Neuronal stem cell (in vitro differentiated cells): ENCODE measurements around the gene MEX3A.
A peak's percentile ranks its signal among the peaks of the same experiment; 100 is the strongest.

Experiments used
- DNase-seq: peaks from one replicate; pipeline ENCODE4 v3.0.0-alpha.2; 2013; ENCODE audit warnings: low spot score
- H2AFZ ChIP-seq: one replicate; pipeline ENCODE4 v1.6.1; 2013; ENCODE audit warnings: mild to moderate bottlenecking, low read length, inconsistent platforms
- H2AK5ac ChIP-seq: 2 replicates; pipeline ENCODE4 v1.6.1; 2013; ENCODE audit warnings: low read depth, mild to moderate bottlenecking, inconsistent platforms, low read length, moderate library complexity, mixed read lengths
- H2BK120ac ChIP-seq: 2 replicates; pipeline ENCODE4 v1.6.1; 2013; ENCODE audit warnings: low read depth, mild to moderate bottlenecking, inconsistent platforms, low read length, moderate library complexity, mixed read lengths
- H2BK12ac ChIP-seq: one replicate; pipeline ENCODE4 v1.6.1; 2013; ENCODE audit warnings: low read length, inconsistent platforms
- H2BK15ac ChIP-seq: 2 replicates; pipeline ENCODE4 v1.6.1; 2013; ENCODE audit warnings: mild to moderate bottlenecking, low read length, inconsistent platforms, mixed read lengths
- H2BK5ac ChIP-seq: one replicate; pipeline ENCODE4 v1.6.1; 2013; ENCODE audit warnings: inconsistent platforms, mild to moderate bottlenecking, low read length, moderate library complexity
- H3K14ac ChIP-seq: one replicate; pipeline ENCODE4 v1.6.1; 2013; ENCODE audit warnings: low read length, inconsistent platforms
- H3K18ac ChIP-seq: 2 replicates; pipeline ENCODE4 v1.6.1; 2013; ENCODE audit warnings: low read length, inconsistent platforms
- H3K23ac ChIP-seq: 2 replicates; pipeline ENCODE4 v1.6.1; 2013; ENCODE audit warnings: low read depth, mild to moderate bottlenecking, mixed read lengths, low read length, inconsistent platforms; ENCODE audit not compliant: poor library complexity
- H3K27ac ChIP-seq: replicated peaks from 3 replicates; pipeline ENCODE4 v1.5.1; 2013; ENCODE audit warnings: low read length, inconsistent platforms
- H3K27me3 ChIP-seq, 3 experiments: 2 replicates each; pipeline ENCODE4 v1.6.1; 2013; ENCODE audit warnings: low read length in 3 of 3, mild to moderate bottlenecking in 2 of 3, inconsistent platforms in 1 of 3, low read depth in 1 of 3, mixed read lengths in 1 of 3, moderate library complexity in 1 of 3; ENCODE audit not compliant: control insufficient read depth in 3 of 3, insufficient read depth in 3 of 3
- H3K36me3 ChIP-seq, 2 donors: replicated peaks in 1 of 2; 2 replicates each; pipeline ENCODE4 v1.6.1; 2013; ENCODE audit warnings: low read length in 2 of 2; ENCODE audit not compliant: control insufficient read depth in 2 of 2, insufficient read depth in 2 of 2
- H3K4ac ChIP-seq: 2 replicates; pipeline ENCODE4 v1.6.1; 2013; ENCODE audit warnings: inconsistent platforms, mild to moderate bottlenecking, low read length, moderate library complexity
- H3K4me1 ChIP-seq, 2 donors: 1 replicate in 1 of 2; 2 replicates in 1 of 2; pipeline ENCODE4 v1.6.1; 2013; ENCODE audit warnings: low read length in 2 of 2, low read depth in 1 of 2; ENCODE audit not compliant: control insufficient read depth in 2 of 2, insufficient read depth in 1 of 2
- H3K4me2 ChIP-seq: one replicate; pipeline ENCODE4 v1.6.1; 2013; ENCODE audit warnings: mild to moderate bottlenecking, low read length, inconsistent platforms; ENCODE audit not compliant: insufficient read depth, poor library complexity, severe bottlenecking
- H3K4me3 ChIP-seq, 2 donors: 2 replicates each; pipeline ENCODE4 v1.5.1; 2013; ENCODE audit warnings: low read length in 2 of 2, mild to moderate bottlenecking in 2 of 2, inconsistent platforms in 1 of 2, moderate library complexity in 1 of 2
- H3K79me1 ChIP-seq: one replicate; pipeline ENCODE4 v1.6.1; 2013; ENCODE audit warnings: low read depth, mild to moderate bottlenecking, inconsistent platforms, low read length, moderate library complexity
- H3K9ac ChIP-seq: one replicate; pipeline ENCODE4 v1.6.1; 2013; ENCODE audit warnings: mild to moderate bottlenecking, low read depth, low read length, inconsistent platforms; ENCODE audit not compliant: poor library complexity
- H3K9me3 ChIP-seq, 2 donors: replicated peaks in 1 of 2; 2 replicates each; pipeline versions ENCODE3 to v1.6.1; 2013; ENCODE audit warnings: low read length in 2 of 2, mild to moderate bottlenecking in 2 of 2, inconsistent platforms in 1 of 2, low read depth in 1 of 2, mixed read lengths in 1 of 2, moderate library complexity in 1 of 2; ENCODE audit not compliant: control insufficient read depth in 2 of 2, insufficient read depth in 1 of 2
- H4K8ac ChIP-seq: one replicate; pipeline ENCODE4 v1.6.1; 2013; ENCODE audit warnings: low read depth, mild to moderate bottlenecking, inconsistent platforms, low read length, moderate library complexity
- H4K91ac ChIP-seq: one replicate; pipeline ENCODE4 v1.6.1; 2013; ENCODE audit warnings: low read length, low read depth, mild to moderate bottlenecking, inconsistent platforms; ENCODE audit not compliant: poor library complexity
- WGBS, 2 donors: extraction: QIAGEN DNeasy Blood & Tissue Kit; methylation state at CpG; one replicate each; pipeline ENCODE4 v1.1.7; 2013; ENCODE audit warnings: missing lambda C conversion rate in 2 of 2, mixed read lengths in 1 of 2; ENCODE audit not compliant: insufficient read length in 2 of 2, insufficient replicate concordance in 1 of 2; ENCODE audit errors: extremely low coverage in 2 of 2; 5-methylcytosine and 5-hydroxymethylcytosine counted together

MEX3A gene

GRCh38 chr1:156114919-156115513 lies 32.8 kb upstream of the MEX3A start:
- peak overlapping the region; percentile 95 for H3K14ac ChIP-seq
- peak overlapping the region; percentile 96 for H3K23ac ChIP-seq
- no peak for DNase-seq
- H2BK5ac ChIP-seq, result no peak overlapping the region
- H2BK12ac ChIP-seq, result no peak overlapping the region
- peak overlapping the region; percentile 95 for H3K4me2 ChIP-seq
- no peaks in the 10 kb centered on the region for H3K9me3 ChIP-seq
- H4K8ac ChIP-seq, result no peak overlapping the region
- H3K4me1 ChIP-seq, result peaks cover 19 to 21% of the 10 kb centered on the region in 2 donors
- peaks cover 0 to 2% (median 0%) of the 10 kb centered on the region in 3 experiments for H3K27me3 ChIP-seq
- H4K91ac ChIP-seq, result no peak overlapping the region
- peak overlapping the region; percentile 85 for H3K9ac ChIP-seq
- peak overlapping the region in 1 of 2 donors; percentile 82 for H3K4me3 ChIP-seq
- H3K27ac ChIP-seq, result no peak overlapping the region
- H3K36me3 ChIP-seq, result peaks cover 3 to 68% of the 10 kb centered on the region in 2 donors
- H3K18ac ChIP-seq, result peak overlapping the region; percentile 94
- peak overlapping the region; percentile 86 for H2AK5ac ChIP-seq
- no peak overlapping the region for H2AFZ ChIP-seq
- WGBS, 2 donors, result no CpG with 5 or more reads among the region's 49 CpGs
- H2BK15ac ChIP-seq, result no peak overlapping the region
- no peak overlapping the region for H3K4ac ChIP-seq
- H3K79me1 ChIP-seq, result peaks cover 2% of the 10 kb centered on the region
- no peak overlapping the region for H2BK120ac ChIP-seq

GRCh38 chr1:156114101-156114918 lies 32.0 kb upstream of the MEX3A start, which contains the start of gene LMNA:
TSS of gene LMNA (plus strand) at chr1:156114711. CDS start at chr1:156114919, 208 bp downstream.
- Histone ChIP-seq H2BK15ac (no peak within 1 kb of the TSS), H3K36me3 (peaks cover 1 to 69% of the 10 kb centered on the region in 2 donors), H3K4me3 (peak within 1 kb of the TSS in 1 of 2 donors; percentile 82), H2AK5ac (peak within 1 kb of the TSS; percentile 86), H3K18ac (peak within 1 kb of the TSS; percentile 94), H2BK120ac (no peak within 1 kb of the TSS), H2BK5ac (no peak within 1 kb of the TSS), H4K8ac (no peak within 1 kb of the TSS), H3K4ac (no peak within 1 kb of the TSS), H3K14ac (peak within 1 kb of the TSS; percentile 95), H3K9me3 (no peaks in the 10 kb centered on the region), H2AFZ (no peak within 1 kb of the TSS), H2BK12ac (no peak within 1 kb of the TSS), H3K9ac (peak within 1 kb of the TSS; percentile 85), H3K27ac (no peak within 1 kb of the TSS), H3K4me2 (peak within 1 kb of the TSS; percentile 95), H3K27me3 (peaks cover 0 to 2% (median 0%) of the 10 kb centered on the region in 3 experiments), H3K4me1 (peaks cover 19 to 21% of the 10 kb centered on the region in 2 donors), H3K23ac (peak within 1 kb of the TSS; percentile 96), H3K79me1 (peaks cover 2% of the 10 kb centered on the region), H4K91ac (no peak within 1 kb of the TSS)
- WGBS, 2 donors, result no CpG with 5 or more reads among the region's 37 CpGs
- no peak for DNase-seq

- H3K14ac ChIP-seq, result no peak overlapping the region
- H2BK15ac ChIP-seq, result no peak overlapping the region
- peak overlapping the region; percentile 27 for H3K23ac ChIP-seq
- no peak overlapping the region for H3K18ac ChIP-seq
- H3K4me1 ChIP-seq, result peaks cover 19 to 21% of the 10 kb centered on the region in 2 donors
- H4K91ac ChIP-seq, result peak overlapping the region; percentile 38
- H4K8ac ChIP-seq, result no peak overlapping the region
- H3K4ac ChIP-seq, result no peak overlapping the region
- H3K27me3 ChIP-seq, result peaks cover 0 to 2% (median 0%) of the 10 kb centered on the region in 3 experiments
- H3K27ac ChIP-seq, result no peak overlapping the region
- H3K36me3 ChIP-seq, result peaks cover 3 to 67% of the 10 kb centered on the region in 2 donors
- H3K79me1 ChIP-seq, result peaks cover 2% of the 10 kb centered on the region
- no peak overlapping the region for H2AK5ac ChIP-seq
- no peak overlapping the region for H3K4me3 ChIP-seq
- no CpG with 5 or more reads among the region's 4 CpGs for WGBS, 2 donors
- H2BK120ac ChIP-seq, result no peak overlapping the region
- H2BK5ac ChIP-seq, result no peak overlapping the region
- H2AFZ ChIP-seq, result no peak overlapping the region
- no peak overlapping the region for H3K9ac ChIP-seq
- no peaks in the 10 kb centered on the region for H3K9me3 ChIP-seq
- H3K4me2 ChIP-seq, result no peak overlapping the region
- no peak for DNase-seq
- H2BK12ac ChIP-seq, result no peak overlapping the region
Measured at GRCh38 chr1:156113282-156113950, 31.2 kb upstream of the MEX3A start.
